Left lung (tissue), 10 donors: ENCODE data around the gene KCNK17. TPM values are rescaled to one million over a fixed set of nuclear protein-coding genes. Genes with fewer than 3 reads are reported as not detected.

ENCODE experiments used
- ATAC-seq: fragments of 200-7000 bp; cut with Tn5 transposase; one replicate; pipeline ENCODE4 v1.9.1; 2020; ENCODE audit warnings: moderate library complexity
- DNase-seq, 4 donors: peaks; one replicate each; pipeline ENCODE4 v3.0.0-alpha.2; 2013 to 2020
- H3K27ac ChIP-seq, 2 donors: fragments of 200-600 bp; sonication (generic) in 1 of 2; one replicate each; pipeline versions ENCODE4 v1.5.0 to v1.8.0; 2020 to 2021
- H3K27me3 ChIP-seq, 2 donors: fragments of 200-600 bp; sonication (generic) in 1 of 2; one replicate each; pipeline versions ENCODE4 v1.5.0 to v1.8.0; 2020 to 2021
- H3K36me3 ChIP-seq, 2 donors: fragments of 200-600 bp; sonication (generic) in 1 of 2; one replicate each; pipeline versions ENCODE4 v1.5.0 to v1.8.0; 2020 to 2021
- H3K4me1 ChIP-seq, 2 donors: fragments of 200-600 bp; one replicate each; pipeline ENCODE4 v1.8.0; 2021
- H3K4me3 ChIP-seq, 2 donors: fragments of 200-600 bp; sonication (generic) in 1 of 2; one replicate each; pipeline versions ENCODE4 v1.5.0 to v1.8.0; 2020 to 2021; ENCODE audit warnings: mild to moderate bottlenecking in 1 of 2
- H3K9me3 ChIP-seq, 2 donors: fragments of 200-600 bp; sonication (generic) in 1 of 2; one replicate each; pipeline versions ENCODE4 v1.5.0 to v1.8.0; 2020 to 2021
- CTCF ChIP-seq, 2 donors: fragments of 200-600 bp; sonication (generic) in 1 of 2; IDR thresholded peaks; one replicate each; pipeline versions ENCODE4 v1.5.0 to v1.8.0; 2021; ENCODE audit warnings: antibody characterized with exemption in 2 of 2
- intact Hi-C, 2 donors: fragments of 100-400 bp; cut with DNase I; formaldehyde crosslinking; loops; one replicate each; pipeline versions ENCODE4 v1.11.2 to v1.14.2; 2022
- polyA plus RNA-seq, 6 donors: library from polyadenylated mRNA; unstranded; fragments of 120-200 nt; gene quantifications; one replicate each; pipeline ENCODE4 v1.2.1, GENCODE V29; 2013; ENCODE audit not compliant: insufficient read length in 6 of 6
- total RNA-seq, 2 donors: library from RNA; stranded (reverse); fragmentation: NEBNext Ultra II Directional; extraction: Animal tissue kit (Norgen Biotek cat#: 25700); gene quantifications; one replicate each; pipeline ENCODE4 v1.2.1, GENCODE V29; 2021
- donor health status: DM: no; HTN: yes; CAD: no.
- donor health status: DM: no; HTN: no; CAD: no.

Gene KCNK17
- total and polyA plus RNA-seq, 8 donors = 4.8 to 18.7 (median 12.9) TPM

DNA sequence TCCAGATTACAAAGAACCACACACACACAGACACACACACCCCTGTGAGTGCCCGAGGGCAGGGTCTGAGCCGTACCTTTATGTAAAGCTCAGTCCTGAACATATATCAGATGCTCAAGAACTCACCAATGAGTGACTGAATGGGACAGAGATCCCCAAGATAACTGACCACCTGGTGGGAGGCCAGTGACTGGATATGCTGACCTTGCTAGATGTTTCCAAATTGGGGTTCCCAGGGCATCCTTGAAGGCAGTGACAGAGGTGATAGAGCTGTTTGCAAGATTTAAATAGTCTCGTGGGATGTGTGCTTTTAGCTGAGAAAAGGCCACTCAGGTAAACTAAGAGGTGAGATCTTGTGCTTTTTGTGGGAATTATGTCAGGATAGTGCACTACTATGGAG lies 39.3 kb downstream of the KCNK17 start:
- TF ChIP-seq CTCF (IDR thresholded peaks at IDR 0.05) = no peak
- Histone ChIP-seq H3K36me3 (no peaks in the 10 kb centered on the region), H3K4me3 (no peak overlapping the region), H3K27me3 (no peaks in the 10 kb centered on the region), H3K9me3 (no peaks in the 10 kb centered on the region), H3K4me1 (no peaks in the 10 kb centered on the region), H3K27ac (no peak overlapping the region)
- DNase-seq (no peak), ATAC-seq (no peak)
- intact Hi-C loops = no loop called here

- Histone ChIP-seq H3K27ac (no peak overlapping the region), H3K4me3 (no peak overlapping the region), H3K27me3 (no peaks in the 10 kb centered on the region), H3K9me3 (no peaks in the 10 kb centered on the region), H3K36me3 (no peaks in the 10 kb centered on the region), H3K4me1 (no peaks in the 10 kb centered on the region)
- ATAC-seq (no peak), DNase-seq (no peak)
- intact Hi-C loops = no loop called here
- no peak for TF ChIP-seq CTCF (IDR thresholded peaks at IDR 0.05)
Observed at GRCh38 chr6:39274471-39274870, 39.7 kb downstream of the KCNK17 start.

- ATAC-seq (peak; percentile 24), DNase-seq (no peak)
- no peak overlapping the region for H3K4me3 ChIP-seq
- H3K27ac ChIP-seq = no peak overlapping the region
- H3K36me3 ChIP-seq = no peaks in the 10 kb centered on the region
- no peaks in the 10 kb centered on the region for H3K27me3 ChIP-seq
- TF ChIP-seq CTCF (IDR thresholded peaks at IDR 0.05) = no peak
- no peaks in the 10 kb centered on the region for H3K4me1 ChIP-seq
- intact Hi-C loops = no loop called here
- H3K9me3 ChIP-seq = no peaks in the 10 kb centered on the region
Observed at GRCh38 chr6:39273406-39273821, 40.8 kb downstream of the KCNK17 start.

- DNase-seq = no peak
- ATAC-seq = no peak
- Histone ChIP-seq H3K4me1 (no peaks in the 10 kb centered on the region), H3K36me3 (no peaks in the 10 kb centered on the region), H3K27me3 (no peaks in the 10 kb centered on the region), H3K27ac (no peak overlapping the region), H3K9me3 (no peaks in the 10 kb centered on the region), H3K4me3 (no peak overlapping the region)
- TF ChIP-seq CTCF (IDR thresholded peaks at IDR 0.05) = no peak
- intact Hi-C loops = no loop called here
Observed at GRCh38 chr6:39269961-39270360, 44.3 kb downstream of the KCNK17 start.

- no peaks in the 10 kb centered on the region for H3K36me3 ChIP-seq
- no peak for TF ChIP-seq CTCF (IDR thresholded peaks at IDR 0.05)
- ATAC-seq (no peak), DNase-seq (no peak)
- H3K27me3 ChIP-seq = no peaks in the 10 kb centered on the region
- intact Hi-C loops = no loop called here
- no peak overlapping the region for H3K27ac ChIP-seq
- H3K4me1 ChIP-seq = peaks cover 0 to 2% of the 10 kb centered on the region in 2 donors
- no peak overlapping the region for H3K4me3 ChIP-seq
- H3K9me3 ChIP-seq = no peaks in the 10 kb centered on the region
Observed at GRCh38 chr6:39268721-39269120, 45.5 kb downstream of the KCNK17 start.
